ENCODE measurements around the gene MGRN1. TPM values are rescaled to one million over a fixed set of nuclear protein-coding genes. Genes with fewer than 3 reads are reported as not detected.

Gene MGRN1
- total RNA-seq (10 to 100 TPM; 28.5 to 75.0 (median 42.0) TPM), polyA plus RNA-seq (10 to 100 TPM; 17.9 to 36.9 TPM)
- long read RNA-seq, donor 1, full-length matches to known transcripts, result 2 of 11 reads
- long read RNA-seq, donor 1, partial matches to known transcripts, result 1 of 11 reads
- long read RNA-seq, donor 1, other reads (novel, unspliced or antisense), result 8 of 11 reads
- long read RNA-seq, donor 2, full-length matches to known transcripts, result 3 of 11 reads
- long read RNA-seq, donor 2, partial matches to known transcripts, result 0 of 11 reads
- long read RNA-seq, donor 2, other reads (novel, unspliced or antisense), result 8 of 11 reads
- long read RNA-seq, donor 3, full-length matches to known transcripts, result 5 of 8 reads
- long read RNA-seq, donor 3, partial matches to known transcripts, result 0 of 8 reads
- long read RNA-seq, donor 3, other reads (novel, unspliced or antisense), result 3 of 8 reads

GRCh38 chr16:4624015-4624826 is at the start of gene MGRN1:
MGRN1 (plus strand) TSS chr16:4624826; CDS start chr16:4624961, 135 bp downstream.
- Histone ChIP-seq H3K4me3 (peak within 1 kb of the TSS; percentile 70 to 100 (median 98)), H3K4me1 (peaks cover 0 to 28% (median 16%) of the 10 kb centered on the region in 12 donors), H3K27ac (peak within 1 kb of the TSS; percentile 84 to 99 (median 94)), H3K9me3 (no peaks in the 10 kb centered on the region), H3K27me3 (no peaks in the 10 kb centered on the region), H3K36me3 (no peaks in the 10 kb centered on the region)
- intact Hi-C loops (cut with DNase I), result loop anchor here in 3 of 10 donors (1.0 to 10.0 kb wide), 3 partner anchors 8 to 331 kb away; partner anchors contain the start of genes NUDT16L1 (in 1 of the 3) and SEC14L5 (in 1 of the 3)
- peak; percentile 94 to 97 (median 97) for DNase-seq
- ATAC-seq, result peak; percentile 98 to 99 (median 98)
- WGBS, 4 donors, result 6 to 10% (median 9%) methylated on average over 34 to 42 of the region's 42 CpGs
- TF ChIP-seq POLR2A (IDR thresholded peaks at IDR 0.05), result no peak
- peak; percentile 86 to 99 (median 92) for TF ChIP-seq CTCF (IDR thresholded peaks at IDR 0.05)

DNA sequence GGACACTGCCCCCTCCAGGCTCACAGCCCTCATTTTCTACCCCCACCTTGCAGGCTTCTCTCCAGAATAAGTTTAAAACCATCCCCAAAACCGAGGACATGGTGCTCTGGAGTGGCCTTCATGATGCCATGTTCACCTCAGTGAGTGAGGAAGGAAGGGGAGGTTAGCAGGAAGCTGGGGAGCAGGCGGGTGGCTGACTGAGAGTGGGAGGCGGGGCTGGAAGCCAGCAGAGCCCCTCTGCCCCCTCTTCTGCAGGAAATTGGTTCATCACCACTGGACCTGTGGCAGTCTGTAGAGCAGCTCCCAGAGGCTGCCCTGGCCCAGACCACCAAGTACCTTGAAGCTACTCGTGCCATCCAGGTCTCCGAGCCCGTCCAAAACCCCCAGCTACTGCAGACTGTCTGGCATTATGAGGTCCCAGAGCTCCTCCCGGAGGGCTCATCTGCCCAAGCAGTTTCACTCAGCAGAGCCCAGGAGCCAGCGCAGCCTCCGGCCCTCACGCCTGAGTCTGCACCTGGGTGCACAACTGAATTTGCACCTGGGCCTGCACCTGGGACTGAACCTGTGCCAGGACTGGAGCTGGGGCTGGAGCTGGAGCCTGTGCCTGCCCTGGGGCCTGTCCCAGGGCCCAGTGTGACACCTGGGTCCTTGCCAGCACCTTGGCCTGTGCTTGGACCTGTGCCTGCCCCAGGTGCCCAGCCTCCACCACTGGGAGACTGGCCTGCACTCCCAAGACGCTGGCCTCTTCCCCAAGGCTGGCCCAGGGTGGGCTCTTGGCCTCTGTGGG is 49.5 kb upstream of the MGRN1 start:
- Histone ChIP-seq H3K4me1 (no peaks in the 10 kb centered on the region), H3K27ac (no peak overlapping the region), H3K9me3 (no peaks in the 10 kb centered on the region), H3K36me3 (no peaks in the 10 kb centered on the region), H3K4me3 (no peak overlapping the region), H3K27me3 (no peaks in the 10 kb centered on the region)
- TF ChIP-seq CTCF (IDR thresholded peaks at IDR 0.05) (no peak), POLR2A (IDR thresholded peaks at IDR 0.05) (no peak)
- peak in 1 of 4 donors; percentile 29 for ATAC-seq
- intact Hi-C loops (cut with DNase I), result no loop called here
- no peak for DNase-seq
- 61 to 82% (median 76%) methylated on average over 7 to 11 of the region's 11 CpGs for WGBS, 4 donors

- ATAC-seq (no peak), DNase-seq (no peak)
- Histone ChIP-seq H3K27me3 (no peaks in the 10 kb centered on the region), H3K4me3 (no peak overlapping the region), H3K27ac (no peak overlapping the region), H3K9me3 (no peaks in the 10 kb centered on the region), H3K36me3 (no peaks in the 10 kb centered on the region), H3K4me1 (no peaks in the 10 kb centered on the region)
- no peak for TF ChIP-seq POLR2A (IDR thresholded peaks at IDR 0.05)
- TF ChIP-seq CTCF (IDR thresholded peaks at IDR 0.05), result no peak
- intact Hi-C loops (cut with DNase I), result no loop called here
- 92 to 98% (median 95%) methylated on average over 15 of the region's 15 CpGs for WGBS, 4 donors
Measured at GRCh38 chr16:4576008-4576407, 48.6 kb upstream of the MGRN1 start.
